A673 (cell line): ENCODE data around the gene CARD11.

Experiments
- EZH2 ChIP-seq: fragments of 200-600 bp; sonication (generic); IDR thresholded peaks from 2 replicates; pipeline ENCODE4 v1.6.1; 2017; ENCODE audit warnings: borderline replicate concordance, low read depth, mild to moderate bottlenecking, mixed read lengths, antibody characterized with exemption, low read length; ENCODE audit not compliant: poor library complexity, severe bottlenecking
- TF ChIP-seq, protein P1 (sequence below): fragments of 300-800, 200-600 bp; sonication (generic); conservative IDR thresholded peaks from 2 replicates; pipeline ENCODE4 v1.5.1; 2017; ENCODE audit warnings: low read depth, mild to moderate bottlenecking, antibody characterized with exemption, low read length, moderate library complexity, mixed read lengths

DNA sequence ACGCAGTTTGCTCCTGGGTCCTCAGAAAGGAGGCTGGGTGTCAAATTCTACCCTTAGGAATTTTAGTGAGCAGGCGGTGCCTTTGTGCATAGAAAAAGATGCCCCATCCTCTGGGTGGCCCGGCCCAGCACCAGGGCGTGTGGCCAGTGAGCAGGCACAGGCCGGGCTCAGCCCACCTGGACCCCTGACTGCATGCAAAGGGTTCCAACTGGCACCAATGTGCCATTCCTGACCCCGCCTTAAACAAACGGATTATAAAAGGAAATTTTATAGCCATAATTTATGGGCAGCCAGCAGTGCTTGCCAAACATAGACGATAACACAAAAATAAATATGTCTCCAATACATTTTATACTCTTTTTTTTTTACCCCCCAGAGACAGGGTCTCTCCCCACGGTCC, 159.5 kb downstream of the CARD11 start:
- no peak for TF ChIP-seq EZH2
- TF ChIP-seq, protein P1, sequence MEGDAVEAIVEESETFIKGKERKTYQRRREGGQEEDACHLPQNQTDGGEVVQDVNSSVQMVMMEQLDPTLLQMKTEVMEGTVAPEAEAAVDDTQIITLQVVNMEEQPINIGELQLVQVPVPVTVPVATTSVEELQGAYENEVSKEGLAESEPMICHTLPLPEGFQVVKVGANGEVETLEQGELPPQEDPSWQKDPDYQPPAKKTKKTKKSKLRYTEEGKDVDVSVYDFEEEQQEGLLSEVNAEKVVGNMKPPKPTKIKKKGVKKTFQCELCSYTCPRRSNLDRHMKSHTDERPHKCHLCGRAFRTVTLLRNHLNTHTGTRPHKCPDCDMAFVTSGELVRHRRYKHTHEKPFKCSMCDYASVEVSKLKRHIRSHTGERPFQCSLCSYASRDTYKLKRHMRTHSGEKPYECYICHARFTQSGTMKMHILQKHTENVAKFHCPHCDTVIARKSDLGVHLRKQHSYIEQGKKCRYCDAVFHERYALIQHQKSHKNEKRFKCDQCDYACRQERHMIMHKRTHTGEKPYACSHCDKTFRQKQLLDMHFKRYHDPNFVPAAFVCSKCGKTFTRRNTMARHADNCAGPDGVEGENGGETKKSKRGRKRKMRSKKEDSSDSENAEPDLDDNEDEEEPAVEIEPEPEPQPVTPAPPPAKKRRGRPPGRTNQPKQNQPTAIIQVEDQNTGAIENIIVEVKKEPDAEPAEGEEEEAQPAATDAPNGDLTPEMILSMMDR = no peak
